Posterior vena cava (tissue), 2 donors: ENCODE results near the gene LRCH4. TPM values are rescaled to one million over a fixed set of nuclear protein-coding genes. Genes with fewer than 3 reads are reported as not detected.

Experiments used
- DNase-seq: peaks from one replicate; pipeline ENCODE4 v3.0.0-alpha.2; 2020; ENCODE audit warnings: low spot score
- intact Hi-C, 2 donors: fragments of 100-400 bp; cut with DNase I; formaldehyde crosslinking; loops; one replicate each; pipeline versions ENCODE4 v1.14.1 to v1.14.2; 2022 to 2023
- total RNA-seq, 2 donors: library from RNA; stranded (reverse); fragmentation: NEBNext Ultra II Directional; extraction: Animal tissue kit (Norgen Biotek cat#: 25700); gene quantifications; one replicate each; pipeline ENCODE4 v1.2.1, GENCODE V29; 2021
- donor health status: DM: yes; HTN: yes; CAD: no.
- donor health status: DM: yes; HTN: yes; CAD: no.

The LRCH4 gene
- total RNA-seq, 2 donors from 2014 or later = 28.5 to 30.7 TPM

DNA sequence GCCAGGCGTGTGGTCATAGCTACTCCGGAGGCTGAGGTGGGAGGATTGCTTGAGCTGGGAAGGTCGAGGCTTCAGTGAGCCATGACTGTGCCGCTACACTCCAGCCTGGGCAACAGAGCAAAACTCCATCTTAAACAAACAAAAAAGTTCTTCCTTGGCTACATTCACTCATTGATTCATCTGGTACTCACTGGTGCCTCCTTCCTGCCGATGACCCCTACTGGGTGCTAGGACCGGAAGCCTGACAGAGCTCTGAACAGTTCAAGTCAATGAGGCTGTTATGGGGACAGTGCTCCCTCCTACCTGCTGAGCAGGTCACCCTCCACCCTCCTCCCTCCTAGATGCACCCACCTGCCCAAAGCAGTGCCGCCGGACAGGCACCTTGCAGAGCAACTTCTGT, 21.2 kb upstream of the LRCH4 start:
- intact Hi-C loops = no loop called here
- DNase-seq = no peak

DNA sequence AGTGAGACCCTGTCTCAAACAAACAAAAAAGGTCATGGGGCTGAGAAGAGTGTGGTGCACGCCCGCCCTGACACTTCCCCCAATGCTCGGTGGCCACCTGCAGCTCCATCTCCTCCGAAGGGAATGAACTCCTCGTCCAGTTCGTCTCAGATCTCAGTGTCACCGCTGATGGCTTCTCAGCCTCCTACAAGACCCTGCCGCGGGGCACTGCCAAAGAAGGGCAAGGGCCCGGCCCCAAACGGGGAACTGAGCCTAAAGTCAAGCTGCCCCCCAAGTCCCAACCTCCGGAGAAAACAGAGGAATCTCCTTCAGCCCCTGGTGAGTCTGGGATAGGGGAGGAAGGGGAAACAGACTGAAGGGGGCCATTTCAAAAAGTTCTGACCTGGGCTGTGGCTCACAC, 20.4 kb upstream of the LRCH4 start:
- intact Hi-C loops = no loop called here
- no peak for DNase-seq

DNA sequence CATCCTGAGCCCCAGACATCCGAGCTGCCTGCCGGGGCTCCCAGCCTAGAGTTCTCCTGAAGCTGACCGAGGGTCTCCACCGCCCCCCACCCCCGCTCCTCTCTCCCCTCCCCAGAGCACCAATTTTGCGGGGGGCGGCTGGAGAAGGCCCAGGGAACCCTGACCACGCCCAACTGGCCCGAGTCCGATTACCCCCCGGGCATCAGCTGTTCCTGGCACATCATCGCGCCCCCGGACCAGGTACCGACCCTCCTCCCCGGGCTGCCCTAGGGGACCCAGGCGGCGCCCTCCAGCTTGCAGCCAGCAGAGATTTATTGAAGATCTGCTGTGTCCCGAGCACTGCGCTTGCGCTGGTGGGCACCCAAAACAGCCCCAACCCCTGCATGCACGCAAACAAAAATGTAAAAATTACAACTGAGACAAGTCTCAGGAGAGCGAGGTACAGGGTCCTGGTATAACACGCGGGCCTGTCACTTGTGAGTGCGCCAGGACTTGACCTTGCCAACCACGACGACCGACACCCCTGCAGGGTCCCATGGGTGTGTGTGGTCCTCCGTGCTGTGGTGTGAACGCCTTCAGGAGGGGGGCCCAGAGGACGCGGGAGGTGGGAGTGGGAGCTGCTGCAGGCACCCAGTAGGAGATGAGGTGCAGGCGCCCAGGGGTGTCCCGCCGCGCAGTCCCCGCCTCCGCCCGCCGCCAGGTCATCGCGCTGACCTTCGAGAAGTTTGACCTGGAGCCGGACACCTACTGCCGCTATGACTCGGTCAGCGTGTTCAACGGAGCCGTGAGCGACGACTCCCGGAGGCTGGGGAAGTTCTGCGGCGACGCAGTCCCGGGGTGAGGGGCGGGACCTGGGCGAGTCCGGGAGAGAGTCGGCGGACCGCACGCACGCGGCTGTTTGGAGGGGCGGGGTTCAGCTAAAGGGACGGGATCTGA, 19.3 kb upstream of the LRCH4 start:
- intact Hi-C loops = loop anchor here in 1 of 2 donors (5.0 kb wide), 1 partner anchor 87 kb away; the partner anchor contains the start of gene GIGYF1
- no peak for DNase-seq

DNA sequence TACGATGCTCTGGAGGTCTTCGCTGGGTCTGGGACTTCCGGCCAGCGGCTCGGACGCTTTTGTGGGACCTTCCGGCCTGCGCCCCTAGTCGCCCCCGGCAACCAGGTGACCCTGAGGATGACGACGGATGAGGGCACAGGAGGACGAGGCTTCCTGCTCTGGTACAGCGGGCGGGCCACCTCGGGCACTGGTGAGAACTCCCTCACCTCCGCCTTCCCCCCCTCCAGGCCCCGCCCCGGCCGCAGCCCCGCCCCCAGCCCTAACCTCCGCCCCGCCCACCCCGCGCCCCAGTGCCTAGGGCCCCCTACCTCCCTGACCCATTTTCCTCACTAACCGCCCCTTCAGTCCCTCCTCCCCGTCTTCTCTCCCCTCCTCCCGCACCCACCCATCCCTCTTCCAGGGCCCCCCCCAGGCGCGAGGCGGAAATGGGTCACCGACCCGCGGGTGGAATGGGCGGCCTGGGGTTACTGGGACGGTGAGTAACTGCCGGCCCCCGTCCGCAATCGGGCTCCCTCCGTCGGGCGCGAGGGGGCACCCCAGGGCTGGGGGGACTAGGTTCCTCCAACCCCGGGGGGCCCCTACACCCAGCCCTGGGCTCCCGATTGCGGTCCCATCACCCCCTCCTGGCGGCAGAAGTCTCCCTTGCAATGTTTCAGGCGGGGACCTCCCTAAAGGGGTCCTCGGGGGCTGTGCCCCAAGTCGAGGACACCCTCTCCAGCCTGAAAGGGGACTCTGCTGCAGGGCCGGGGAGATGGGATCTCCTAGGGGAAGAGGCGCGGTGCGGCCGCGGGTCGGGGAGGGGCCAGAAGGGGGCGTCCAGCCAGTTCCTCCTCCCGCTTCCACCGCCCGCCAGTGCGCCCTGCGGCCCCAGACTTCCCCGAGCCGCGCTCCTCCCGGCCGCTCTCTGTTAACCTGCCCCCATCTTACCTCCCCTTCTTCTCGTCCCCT, 18.4 kb upstream of the LRCH4 start:
- intact Hi-C loops = loop anchor here in 1 of 2 donors (5.0 kb wide), 1 partner anchor 88 kb away; the partner anchor contains the start of gene GIGYF1
- peak; percentile 94 for DNase-seq

DNA sequence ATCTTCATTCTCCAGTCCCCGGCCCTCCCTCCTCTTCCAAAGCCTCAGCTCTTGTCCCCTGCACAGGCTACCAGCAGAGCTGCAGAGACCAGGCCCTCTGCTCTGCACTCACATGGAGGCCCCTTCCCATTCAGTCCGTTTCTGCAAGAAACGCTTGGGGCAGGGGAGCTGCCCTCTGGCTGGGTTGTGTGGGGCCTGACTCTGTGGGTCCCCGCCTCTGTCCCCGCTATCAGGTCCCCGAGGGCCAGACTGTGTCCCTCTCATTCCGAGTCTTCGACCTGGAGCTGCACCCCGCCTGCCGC, 17.7 kb upstream of the LRCH4 start:
- DNase-seq = no peak
- intact Hi-C loops = loop anchor here in 1 of 2 donors (5.0 kb wide), 1 partner anchor 89 kb away; the partner anchor contains the start of gene GIGYF1

DNA sequence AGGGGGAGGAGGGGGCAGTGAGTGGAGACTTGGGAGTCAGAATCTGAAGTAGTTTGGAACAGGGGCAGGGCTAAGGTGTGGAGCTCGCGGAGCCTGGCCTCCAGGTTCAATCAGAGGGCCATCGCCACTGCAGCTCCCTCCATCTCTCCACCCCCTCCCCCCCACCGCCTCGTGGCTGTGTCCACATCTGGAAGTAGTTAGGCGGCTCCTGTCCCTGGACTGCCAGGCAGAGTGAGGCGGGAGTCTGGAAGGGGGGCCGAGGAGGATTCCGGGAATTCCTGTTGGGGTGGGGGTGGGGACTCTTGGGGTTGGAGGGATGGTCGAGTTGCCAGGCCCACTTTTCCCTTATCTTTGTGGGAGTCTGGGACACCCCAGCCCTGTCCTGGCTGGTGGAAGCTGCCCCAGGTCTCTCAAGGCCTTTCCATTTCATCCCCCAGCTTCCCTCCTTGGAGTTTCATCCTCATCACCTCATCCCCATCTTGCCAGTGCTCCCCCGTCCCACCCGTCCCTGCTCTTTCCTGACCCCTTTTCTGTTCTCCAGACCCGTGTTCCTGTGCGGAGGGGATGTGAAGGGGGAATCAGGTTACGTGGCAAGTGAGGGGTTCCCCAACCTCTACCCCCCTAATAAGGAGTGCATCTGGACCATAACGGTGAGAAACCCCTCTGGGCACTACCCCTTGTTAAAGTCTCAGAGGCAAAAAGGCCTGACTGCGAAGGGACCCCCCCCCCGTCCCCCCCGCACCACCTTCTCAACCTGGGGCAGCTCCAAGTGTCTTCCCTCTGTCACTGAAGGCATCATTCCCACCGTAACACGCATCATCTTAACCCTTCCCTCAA, 17.2 kb upstream of the LRCH4 start:
- intact Hi-C loops = loop anchor here in 1 of 2 donors (5.0 kb wide), 1 partner anchor 89 kb away; the partner anchor contains the start of gene GIGYF1
- DNase-seq = peak; percentile 88

DNA sequence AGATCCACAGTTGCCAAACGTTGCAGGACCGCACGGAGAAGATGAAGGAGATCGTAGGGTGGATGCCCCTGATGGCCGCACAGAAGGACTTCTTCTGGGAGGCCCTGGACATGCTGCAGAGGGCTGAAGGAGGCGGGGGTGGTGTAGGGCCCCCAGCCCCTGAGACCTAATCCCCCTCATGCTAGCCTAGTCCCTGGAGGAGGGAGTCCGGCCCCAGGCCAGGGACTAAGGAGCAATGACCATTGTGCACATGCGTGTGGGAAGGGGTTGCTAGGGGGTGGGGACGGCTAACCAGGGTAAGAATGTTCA, 14.8 kb upstream of the LRCH4 start:
- DNase-seq = no peak
- intact Hi-C loops = loop anchor here in 1 of 2 donors (5.0 kb wide), 1 partner anchor 92 kb away; the partner anchor contains the start of gene GIGYF1

DNA sequence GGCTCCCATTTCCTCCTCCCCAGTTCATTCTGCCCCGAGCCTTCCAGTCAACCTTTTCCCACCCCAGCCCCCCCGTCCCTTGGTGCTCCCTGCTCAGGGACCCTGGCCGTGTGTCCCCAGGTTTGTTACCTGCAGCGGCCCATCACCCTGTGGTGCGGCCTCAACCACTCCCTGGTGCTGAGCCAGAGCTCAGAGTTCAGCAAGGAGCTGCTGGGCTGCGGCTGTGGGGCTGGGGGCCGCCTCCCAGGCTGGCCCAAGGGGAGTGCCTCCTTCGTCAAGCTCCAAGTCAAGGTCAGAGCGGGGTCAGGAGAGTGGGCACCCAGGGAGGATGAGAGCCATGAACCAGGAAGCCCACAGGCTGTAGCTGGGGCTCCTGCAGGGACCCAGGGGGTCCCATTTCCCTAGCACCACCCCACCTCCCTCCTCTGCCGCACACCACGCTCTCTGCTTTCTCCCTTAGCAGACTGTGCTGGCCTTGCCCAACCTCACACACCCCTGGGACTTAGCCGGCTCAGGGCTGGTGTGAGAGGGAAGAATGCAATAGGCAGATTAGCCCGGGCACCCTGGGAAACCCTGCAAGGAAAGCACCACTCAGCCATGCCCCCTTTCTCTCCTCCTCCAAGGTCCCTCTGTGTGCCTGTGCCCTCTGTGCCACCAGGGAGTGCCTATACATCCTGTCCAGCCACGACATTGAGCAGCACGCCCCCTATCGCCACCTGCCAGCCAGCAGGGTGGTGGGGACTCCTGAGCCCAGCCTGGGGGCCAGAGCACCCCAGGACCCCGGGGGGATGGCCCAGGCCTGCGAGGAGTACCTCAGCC, 14.2 kb upstream of the LRCH4 start:
- intact Hi-C loops = loop anchor here in 1 of 2 donors (5.0 kb wide), 1 partner anchor 92 kb away; the partner anchor contains the start of gene GIGYF1
- no peak for DNase-seq

DNA sequence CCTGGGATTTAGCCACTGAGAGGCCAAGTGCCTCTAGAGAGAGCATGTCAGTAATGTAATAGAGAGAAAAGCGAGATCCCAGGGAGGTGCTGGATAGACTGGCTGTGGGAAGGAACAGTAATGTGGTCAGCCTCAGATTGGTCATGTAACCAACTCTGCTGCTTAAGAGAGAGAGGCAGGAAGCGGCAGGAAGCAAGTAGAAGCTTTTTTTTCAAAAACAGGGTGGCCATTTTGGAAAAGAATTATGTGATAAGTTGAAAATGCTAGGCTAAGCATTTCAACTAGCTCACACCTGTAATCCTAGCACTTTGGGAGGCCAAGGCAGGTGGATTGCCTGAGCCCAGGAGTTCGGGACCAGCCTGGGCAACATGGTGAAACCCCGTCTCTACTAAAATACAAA, 12.5 kb upstream of the LRCH4 start:
- DNase-seq = no peak
- intact Hi-C loops = no loop called here

DNA sequence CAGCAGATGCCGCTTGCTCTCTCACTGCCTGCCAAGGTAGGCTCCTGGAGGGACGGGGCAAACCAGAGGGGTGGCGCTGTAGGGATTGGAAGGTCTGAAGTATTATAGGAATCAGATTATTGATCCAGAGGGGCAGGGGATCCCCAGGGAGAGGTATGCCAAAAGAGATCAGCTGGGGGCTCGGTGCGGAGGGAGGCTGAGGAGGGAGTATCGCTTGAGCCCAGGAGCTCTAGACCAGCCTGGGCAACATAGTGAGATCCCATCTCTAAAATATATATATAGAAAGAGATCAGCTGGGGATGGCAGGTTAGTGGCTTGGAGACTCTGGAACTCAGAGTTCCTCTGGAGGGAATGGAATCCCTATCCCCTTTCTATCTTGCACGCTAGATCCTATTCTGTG, 9.3 kb upstream of the LRCH4 start:
- intact Hi-C loops = no loop called here
- DNase-seq = no peak

DNA sequence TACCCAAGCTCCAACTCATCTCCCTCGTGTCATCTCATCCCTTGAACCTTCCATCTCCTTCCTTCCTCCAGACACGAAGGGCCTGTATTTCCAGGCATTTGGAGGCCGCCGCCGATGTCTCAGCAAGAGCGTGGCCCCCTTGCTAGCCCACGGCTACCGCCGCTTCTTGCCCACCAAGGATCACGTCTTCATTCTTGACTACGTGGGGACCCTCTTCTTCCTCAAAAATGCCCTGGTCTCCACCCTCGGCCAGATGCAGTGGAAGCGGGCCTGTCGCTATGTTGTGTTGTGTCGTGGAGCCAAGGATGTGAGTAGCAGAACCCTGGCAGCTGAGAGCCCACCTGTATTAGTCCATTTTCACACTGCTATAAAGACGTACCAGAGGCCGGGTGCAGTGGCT, 5.7 kb upstream of the LRCH4 start:
- intact Hi-C loops = no loop called here
- DNase-seq = no peak

DNA sequence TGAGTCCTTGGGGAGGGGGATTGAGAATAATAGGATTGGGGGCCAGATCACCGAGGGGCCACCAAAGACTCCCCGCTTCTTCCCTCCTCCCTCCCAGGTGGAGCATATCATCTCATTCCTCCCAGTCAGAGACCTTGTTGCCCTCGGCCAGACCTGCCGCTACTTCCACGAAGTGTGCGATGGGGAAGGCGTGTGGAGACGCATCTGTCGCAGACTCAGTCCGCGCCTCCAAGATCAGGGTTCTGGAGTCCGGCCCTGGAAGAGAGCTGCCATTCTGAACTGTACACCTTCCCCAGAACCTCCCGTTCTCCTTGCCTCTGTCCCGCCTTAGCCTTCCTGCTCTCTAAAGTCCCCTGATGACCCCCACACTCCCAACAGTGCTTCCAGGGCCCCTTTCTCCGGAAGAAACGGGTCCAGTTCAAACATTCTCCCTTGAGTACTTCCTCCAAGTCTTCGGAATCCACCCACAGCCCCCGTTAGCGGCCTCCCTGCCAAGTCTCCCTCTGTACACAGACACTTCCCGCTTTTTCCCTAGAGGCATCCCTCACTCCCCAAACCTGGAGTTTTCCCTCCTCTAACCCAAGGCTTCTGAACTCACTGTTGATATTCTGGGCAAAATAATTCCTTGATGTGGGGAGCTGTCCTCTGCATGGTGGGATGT, 4.3 kb upstream of the LRCH4 start:
- DNase-seq = no peak
- intact Hi-C loops = no loop called here

DNA sequence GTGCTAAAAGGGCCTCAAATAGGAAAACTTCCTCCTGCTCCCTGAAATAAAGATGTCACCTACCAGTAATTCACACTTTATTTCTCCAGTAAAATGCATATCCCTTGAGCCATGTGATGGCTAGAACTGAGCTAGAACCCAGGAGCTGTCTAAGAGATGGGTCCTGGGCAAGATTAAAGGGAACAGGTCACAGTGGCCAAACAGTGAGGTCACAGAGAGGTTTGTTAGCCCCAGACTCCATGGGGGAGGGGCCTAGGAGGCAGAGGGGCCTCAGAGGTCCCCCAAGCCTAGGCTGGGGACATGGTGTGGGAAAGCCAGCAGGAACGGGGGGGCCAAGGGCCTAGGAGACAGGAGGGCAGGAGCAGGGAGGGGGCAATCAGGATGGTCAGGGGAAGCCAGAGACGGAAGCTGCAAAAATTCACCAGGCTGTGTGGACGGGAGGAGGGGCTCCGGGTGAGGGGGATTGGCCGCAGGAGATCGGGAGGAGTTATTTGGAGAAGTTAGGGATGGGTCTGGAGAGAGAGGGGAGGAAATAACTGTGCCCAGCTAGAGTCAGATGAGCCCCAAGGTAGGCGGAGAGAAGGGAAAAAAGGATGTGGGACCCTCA, 3.5 kb upstream of the LRCH4 start:
- intact Hi-C loops = no loop called here

DNA sequence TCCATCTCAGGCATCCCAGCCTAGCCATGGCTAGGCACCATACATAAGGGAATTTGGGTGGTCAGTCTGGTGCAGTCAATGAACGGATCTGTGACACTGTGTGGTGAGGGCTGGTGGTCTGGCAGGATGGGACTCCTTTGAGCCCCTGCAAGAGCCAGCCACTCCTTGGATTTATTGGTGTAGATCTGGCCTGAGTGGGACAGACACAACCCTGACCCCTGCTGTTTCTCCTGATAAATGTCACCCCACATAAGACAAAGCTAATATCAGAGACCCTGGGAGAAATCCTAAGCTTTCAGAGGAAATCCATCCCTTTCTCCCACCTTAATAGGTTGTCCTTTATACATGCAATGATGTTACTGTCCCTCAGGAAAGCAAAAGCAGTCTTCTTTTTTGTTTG, 2.5 kb upstream of the LRCH4 start:
- DNase-seq = no peak
- intact Hi-C loops = no loop called here

More for the DNA sequence above, 3.5 kb upstream of the LRCH4 start:
- no peak for DNase-seq

DNA sequence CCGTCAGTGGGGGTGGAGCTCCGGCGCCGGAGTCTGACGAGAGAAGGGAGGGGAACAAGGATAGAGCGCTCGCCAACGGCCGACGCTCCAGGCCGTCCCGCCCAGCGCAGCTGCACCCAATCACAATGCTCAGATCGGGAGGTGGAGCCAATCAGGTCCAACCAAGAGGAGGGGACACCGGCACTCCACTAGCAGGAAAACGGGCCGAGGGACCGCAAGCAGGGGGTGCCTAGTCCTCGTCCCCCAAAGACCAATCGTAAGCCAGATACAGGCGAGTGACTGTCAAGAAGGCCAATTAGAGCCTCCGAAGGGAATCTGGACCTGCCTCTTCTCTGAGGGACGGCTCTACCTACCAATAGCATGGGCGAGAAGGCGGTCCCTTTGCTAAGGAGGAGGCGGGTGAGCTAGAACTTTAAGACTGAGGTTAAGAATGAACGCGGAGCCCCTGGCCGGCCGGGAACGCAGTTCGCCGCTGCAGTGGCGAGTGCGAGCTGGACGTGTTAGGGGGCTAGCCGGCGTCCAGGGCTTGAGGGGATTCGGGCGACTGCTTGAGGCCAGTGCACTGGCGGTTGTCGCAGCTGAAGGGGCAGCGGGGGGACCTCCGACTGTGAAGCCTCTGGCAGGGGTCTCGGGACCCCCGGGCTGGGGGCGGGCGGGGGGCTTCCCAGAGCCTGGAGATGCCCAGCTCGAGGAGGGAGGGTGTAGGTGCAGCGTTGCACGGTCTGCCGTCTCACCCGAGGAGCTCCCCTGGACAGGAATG, 517 bp upstream of the LRCH4 start, which contains the start of gene FBXO24:
Gene FBXO24, plus strand, starts transcription at position 63 of the 760 bp plus-strand sequence. Its CDS starts 298 bp downstream, at position 361.
- intact Hi-C loops = no loop called here
- DNase-seq = peak; percentile 100

DNA sequence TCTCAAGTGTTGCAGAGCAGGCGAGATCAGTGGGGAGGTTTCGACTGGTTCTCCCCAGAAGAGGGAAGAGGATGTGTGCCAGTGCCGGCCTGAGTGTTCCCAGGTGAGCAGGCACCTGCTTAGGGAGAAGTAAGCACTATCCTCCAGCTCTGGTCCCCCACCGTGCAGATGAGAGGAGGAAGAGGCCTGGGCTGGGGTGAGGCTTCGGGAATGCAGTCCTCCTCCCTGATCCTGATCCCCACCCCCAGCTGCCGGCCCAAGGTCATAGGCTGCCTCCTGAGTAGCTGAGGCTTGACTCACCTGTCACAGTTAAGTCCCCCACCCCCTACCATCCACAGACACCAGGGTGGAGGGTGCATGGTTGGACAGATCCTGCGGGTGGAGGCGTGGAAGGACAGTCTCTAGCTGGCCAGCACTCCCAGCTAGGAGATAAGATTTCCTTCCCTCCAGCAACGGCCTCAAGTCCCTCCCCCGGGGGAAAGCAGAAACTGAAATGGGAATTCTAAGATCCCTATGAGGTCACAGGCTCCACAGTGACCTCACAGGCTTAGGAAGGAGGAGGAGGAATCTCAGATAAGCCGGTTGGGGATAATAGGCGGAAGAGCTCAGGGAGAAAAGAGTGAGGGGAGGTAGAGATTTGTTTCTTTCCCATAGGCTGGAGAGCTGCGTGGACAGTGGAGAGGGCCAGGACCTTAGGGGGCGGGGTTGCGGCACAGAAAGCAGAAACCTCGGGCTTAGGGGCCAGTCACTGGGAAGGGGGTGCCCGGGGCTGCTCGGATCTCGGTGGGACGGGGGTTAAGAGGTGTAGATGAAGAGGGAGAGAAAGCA, 1.0 kb downstream of the LRCH4 start:
- DNase-seq = no peak
- intact Hi-C loops = no loop called here
